Mucosa of descending colon (tissue), 3 donors: Measurements from ENCODE around the gene EHMT1. TPM values are rescaled to one million over a fixed set of nuclear protein-coding genes. Genes with fewer than 3 reads are reported as not detected.
"Not testable (repeated sequence)": the region's sequence is repeated elsewhere in the genome, so short reads cannot be mapped to it uniquely, and the experiment has no call there.

Source experiments
- ATAC-seq: fragments of 200-7000 bp; cut with Tn5 transposase; one replicate; pipeline ENCODE4 v1.9.1; 2020; ENCODE audit warnings: mild to moderate bottlenecking, moderate library complexity
- DNase-seq, 3 donors: peaks; one replicate each; pipeline ENCODE4 v3.0.0-alpha.2; 2020
- H3K36me3 ChIP-seq: fragments of 200-600 bp; one replicate; pipeline ENCODE4 v1.8.0; 2021; ENCODE audit warnings: low read depth, mild to moderate bottlenecking
- H3K4me1 ChIP-seq: fragments of 200-600 bp; one replicate; pipeline ENCODE4 v1.8.0; 2021; ENCODE audit warnings: low read depth, mild to moderate bottlenecking
- H3K4me3 ChIP-seq: fragments of 200-600 bp; one replicate; pipeline ENCODE4 v1.8.0; 2021; ENCODE audit warnings: mild to moderate bottlenecking
- H3K9me3 ChIP-seq: fragments of 200-600 bp; one replicate; pipeline ENCODE4 v1.8.0; 2021; ENCODE audit warnings: mild to moderate bottlenecking
- intact Hi-C, 2 donors: fragments of 100-400 bp; cut with DNase I in 1 of 2; cut with micrococcal nuclease in 1 of 2; formaldehyde crosslinking; loops; one replicate each; pipeline versions ENCODE4 v1.11.0 to v1.11.1; 2022; cut with DNase I, micrococcal nuclease
- total RNA-seq, 3 donors: library from RNA; stranded (reverse); fragmentation: NEBNext Ultra II Directional in 2 of 3; extraction: Animal tissue kit (Norgen Biotek cat#: 25700) in 2 of 3; gene quantifications; one replicate each; pipeline versions ENCODE4 v1.2.1 to v1.2.4, GENCODE V29; 2021 to 2023
- TF ChIP-seq, protein P1 (sequence below): fragments of 200-600 bp; IDR thresholded peaks from one replicate; pipeline ENCODE4 v1.8.0; 2022; ENCODE audit warnings: antibody characterized with exemption, mild to moderate bottlenecking
- donor health status: DM: no; HTN: no; CAD: no; lungs with moderate emphysema.
- donor health status: DM: no; HTN: no; CAD: no.
- donor health status: DM: no; HTN: yes; CAD: no.

Gene EHMT1
- total RNA-seq, 3 donors from 2014 or later = 78.4 to 90.8 (median 83.3) TPM

DNA sequence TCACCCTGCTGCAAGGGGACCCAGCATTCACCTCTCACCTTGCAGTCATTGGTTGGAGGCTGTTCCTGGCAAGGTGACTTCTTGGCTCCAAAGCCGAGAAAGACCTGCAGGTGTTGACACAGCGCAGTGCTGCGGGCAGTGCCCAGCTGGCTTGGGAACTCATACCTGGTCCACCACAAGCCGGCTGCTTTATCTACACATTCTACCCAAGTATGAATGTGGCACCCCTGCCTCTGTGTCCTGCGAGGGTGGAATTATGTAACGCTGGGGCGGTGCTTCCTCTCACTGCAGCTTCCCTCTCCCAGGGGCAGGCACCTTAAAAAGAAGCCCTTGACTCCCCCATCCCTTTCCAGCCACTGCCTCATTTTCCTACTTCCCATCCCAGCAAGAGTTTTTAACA, 26.0 kb upstream of the EHMT1 start:
- Histone ChIP-seq H3K4me3 (no peak overlapping the region), H3K36me3 (no peaks in the 10 kb centered on the region), H3K4me1 (peaks cover 15% of the 10 kb centered on the region), H3K9me3 (no peaks in the 10 kb centered on the region)
- intact Hi-C loops = no loop called here
- DNase-seq = no peak
- no peak for ATAC-seq
- TF ChIP-seq, protein P1, sequence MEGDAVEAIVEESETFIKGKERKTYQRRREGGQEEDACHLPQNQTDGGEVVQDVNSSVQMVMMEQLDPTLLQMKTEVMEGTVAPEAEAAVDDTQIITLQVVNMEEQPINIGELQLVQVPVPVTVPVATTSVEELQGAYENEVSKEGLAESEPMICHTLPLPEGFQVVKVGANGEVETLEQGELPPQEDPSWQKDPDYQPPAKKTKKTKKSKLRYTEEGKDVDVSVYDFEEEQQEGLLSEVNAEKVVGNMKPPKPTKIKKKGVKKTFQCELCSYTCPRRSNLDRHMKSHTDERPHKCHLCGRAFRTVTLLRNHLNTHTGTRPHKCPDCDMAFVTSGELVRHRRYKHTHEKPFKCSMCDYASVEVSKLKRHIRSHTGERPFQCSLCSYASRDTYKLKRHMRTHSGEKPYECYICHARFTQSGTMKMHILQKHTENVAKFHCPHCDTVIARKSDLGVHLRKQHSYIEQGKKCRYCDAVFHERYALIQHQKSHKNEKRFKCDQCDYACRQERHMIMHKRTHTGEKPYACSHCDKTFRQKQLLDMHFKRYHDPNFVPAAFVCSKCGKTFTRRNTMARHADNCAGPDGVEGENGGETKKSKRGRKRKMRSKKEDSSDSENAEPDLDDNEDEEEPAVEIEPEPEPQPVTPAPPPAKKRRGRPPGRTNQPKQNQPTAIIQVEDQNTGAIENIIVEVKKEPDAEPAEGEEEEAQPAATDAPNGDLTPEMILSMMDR = no peak

DNA sequence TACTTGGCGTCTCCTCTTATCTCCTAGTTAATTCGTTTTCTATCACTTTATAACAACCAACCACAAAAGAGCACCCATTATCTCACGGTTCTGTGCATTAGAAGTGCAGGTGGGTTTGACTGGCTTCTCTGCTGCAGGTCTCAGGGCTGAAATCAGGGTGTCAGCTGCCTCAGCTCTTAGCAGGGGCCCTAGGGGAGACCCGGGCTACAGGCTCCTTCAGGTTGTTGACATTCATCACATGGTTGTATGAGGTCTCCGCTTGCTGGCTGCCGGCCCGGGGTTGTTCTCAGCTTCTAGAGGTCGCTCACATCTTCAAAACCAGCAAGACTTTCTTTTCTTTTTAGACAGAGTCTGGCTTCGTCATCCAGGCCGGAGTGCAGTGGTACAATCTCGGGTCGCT, 25.6 kb upstream of the EHMT1 start:
- no peaks in the 10 kb centered on the region for H3K9me3 ChIP-seq
- ATAC-seq (no peak), DNase-seq (no peak)
- TF ChIP-seq, protein P1 = no peak
- no peak overlapping the region for H3K4me3 ChIP-seq
- no peaks in the 10 kb centered on the region for H3K36me3 ChIP-seq
- peaks cover 15% of the 10 kb centered on the region for H3K4me1 ChIP-seq
- intact Hi-C loops = no loop called here

DNA sequence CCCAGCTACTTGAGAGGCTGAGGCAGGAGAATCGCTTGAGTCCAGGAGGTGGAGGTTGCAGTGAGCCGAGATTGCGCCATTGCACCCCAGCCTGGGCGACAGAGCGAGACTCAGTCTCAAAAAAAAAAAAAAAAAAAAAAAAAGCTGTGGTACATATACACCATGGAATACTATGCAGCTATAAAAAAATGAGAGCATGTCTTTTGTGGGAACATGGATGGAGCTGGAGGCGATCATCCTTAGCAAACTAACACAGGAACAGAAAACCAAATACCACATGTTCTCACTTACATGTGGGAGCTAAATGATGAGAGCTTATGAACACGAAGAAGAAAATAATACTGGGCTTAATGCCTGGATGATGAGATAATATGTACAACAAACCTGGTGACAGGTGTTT, 22.2 kb upstream of the EHMT1 start:
- H3K4me1 ChIP-seq, H3K9me3 ChIP-seq, ATAC-seq, intact Hi-C loops, H3K36me3 ChIP-seq, DNase-seq, H3K4me3 ChIP-seq: not testable (repeated sequence)

DNA sequence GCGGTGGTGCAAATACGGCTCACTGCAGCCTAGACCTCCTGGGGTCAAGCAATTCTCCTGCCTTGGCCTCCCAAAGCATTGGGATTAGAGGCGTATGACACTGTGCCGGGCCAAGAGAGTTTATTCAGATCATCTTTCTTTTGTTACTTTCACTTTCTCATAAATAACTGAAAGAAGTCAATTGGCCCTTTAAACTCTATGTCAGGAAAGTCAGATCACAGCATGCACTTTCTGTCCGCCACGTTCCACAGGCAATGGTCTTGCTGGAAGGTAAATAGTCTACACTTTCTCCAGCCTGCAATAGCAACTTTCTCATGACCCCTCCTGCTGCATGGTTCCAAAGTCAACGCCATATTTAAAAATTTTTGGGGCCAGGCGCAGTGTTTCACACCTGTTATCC, 19.9 kb upstream of the EHMT1 start:
- no peaks in the 10 kb centered on the region for H3K4me1 ChIP-seq
- ATAC-seq (no peak), DNase-seq (no peak)
- TF ChIP-seq, protein P1 = no peak
- no peak overlapping the region for H3K4me3 ChIP-seq
- no peaks in the 10 kb centered on the region for H3K36me3 ChIP-seq
- H3K9me3 ChIP-seq = no peaks in the 10 kb centered on the region
- intact Hi-C loops = no loop called here

DNA sequence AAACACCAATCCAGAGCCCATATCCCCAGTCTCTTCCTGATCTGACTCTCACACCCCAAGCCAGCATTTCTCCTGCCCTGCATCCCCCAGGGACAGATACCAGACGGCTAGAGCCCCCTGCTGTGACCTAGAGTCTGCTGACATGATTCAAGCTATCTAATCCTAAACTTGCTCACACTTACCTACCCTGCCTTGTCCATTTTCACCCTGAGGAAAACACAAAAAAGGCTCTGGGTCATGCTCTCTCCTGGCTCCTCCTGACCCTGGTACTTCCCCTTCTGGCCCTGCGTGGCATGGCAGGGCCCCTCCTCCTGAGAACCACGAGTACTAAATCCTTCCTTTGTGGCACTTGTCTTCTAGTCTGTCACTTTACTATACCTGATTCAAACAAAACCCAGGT, 16.1 kb upstream of the EHMT1 start:
- DNase-seq (no peak), ATAC-seq (no peak)
- Histone ChIP-seq H3K4me3 (no peak overlapping the region), H3K36me3 (no peaks in the 10 kb centered on the region), H3K4me1 (peaks cover 13% of the 10 kb centered on the region), H3K9me3 (no peaks in the 10 kb centered on the region)
- TF ChIP-seq, protein P1 = no peak
- intact Hi-C loops = no loop called here

DNA sequence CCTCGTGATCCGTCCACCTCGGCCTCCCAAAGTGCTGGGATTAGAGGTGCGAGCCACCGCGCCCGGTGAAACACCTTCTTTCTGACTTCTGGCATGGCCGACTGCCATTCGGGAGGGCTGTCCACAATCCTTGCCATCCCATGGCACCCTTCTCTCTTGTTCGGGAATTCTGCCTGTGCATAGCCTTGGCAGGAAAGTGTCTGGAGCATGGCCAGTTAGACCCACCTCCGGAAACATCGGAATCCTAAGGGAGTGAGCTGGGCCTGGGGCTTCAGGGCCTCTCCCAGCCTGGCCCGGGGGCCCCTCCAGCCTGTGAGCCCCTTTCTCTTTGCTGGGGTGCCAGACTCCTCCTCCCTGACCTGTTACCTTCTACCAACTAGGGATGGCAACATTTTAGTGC, 14.9 kb upstream of the EHMT1 start:
- ATAC-seq (no peak), DNase-seq (no peak)
- H3K9me3 ChIP-seq = no peaks in the 10 kb centered on the region
- no peaks in the 10 kb centered on the region for H3K36me3 ChIP-seq
- TF ChIP-seq, protein P1 = no peak
- H3K4me1 ChIP-seq = peaks cover 17% of the 10 kb centered on the region
- H3K4me3 ChIP-seq = no peak overlapping the region
- intact Hi-C loops = no loop called here
